BLaER1 (cell line): ENCODE measurements around the gene SAE1.

ENCODE experiments used
- H3K27ac ChIP-seq: shearing (Covaris generic); formaldehyde crosslinking; 2 replicates; pipeline ENCODE4 v1.8.1; 2022
- H3K27me3 ChIP-seq: shearing (Covaris generic); formaldehyde crosslinking; 2 replicates; pipeline ENCODE4 v1.8.1; 2022
- H3K36me3 ChIP-seq: shearing (Covaris generic); formaldehyde crosslinking; 2 replicates; pipeline ENCODE4 v1.8.1; 2022
- H3K4me1 ChIP-seq: shearing (Covaris generic); formaldehyde crosslinking; 2 replicates; pipeline ENCODE4 v1.8.1; 2022
- H3K4me2 ChIP-seq: shearing (Covaris generic); formaldehyde crosslinking; 2 replicates; pipeline ENCODE4 v1.8.1; 2022
- H3K4me3 ChIP-seq: shearing (Covaris generic); formaldehyde crosslinking; 2 replicates; pipeline ENCODE4 v1.8.1; 2022
- H3K9ac ChIP-seq: shearing (Covaris generic); formaldehyde crosslinking; 2 replicates; pipeline ENCODE4 v1.8.1; 2022
- H3K9me3 ChIP-seq: shearing (Covaris generic); formaldehyde crosslinking; 2 replicates; pipeline ENCODE4 v1.8.1; 2022
- H4K20me1 ChIP-seq: shearing (Covaris generic); formaldehyde crosslinking; 2 replicates; pipeline ENCODE4 v1.8.1; 2022
- Cebpa-rat ChIP-seq: shearing (Covaris generic); IDR thresholded peaks from 2 replicates; pipeline ENCODE4 v1.8.1; 2022

Gene SAE1

DNA sequence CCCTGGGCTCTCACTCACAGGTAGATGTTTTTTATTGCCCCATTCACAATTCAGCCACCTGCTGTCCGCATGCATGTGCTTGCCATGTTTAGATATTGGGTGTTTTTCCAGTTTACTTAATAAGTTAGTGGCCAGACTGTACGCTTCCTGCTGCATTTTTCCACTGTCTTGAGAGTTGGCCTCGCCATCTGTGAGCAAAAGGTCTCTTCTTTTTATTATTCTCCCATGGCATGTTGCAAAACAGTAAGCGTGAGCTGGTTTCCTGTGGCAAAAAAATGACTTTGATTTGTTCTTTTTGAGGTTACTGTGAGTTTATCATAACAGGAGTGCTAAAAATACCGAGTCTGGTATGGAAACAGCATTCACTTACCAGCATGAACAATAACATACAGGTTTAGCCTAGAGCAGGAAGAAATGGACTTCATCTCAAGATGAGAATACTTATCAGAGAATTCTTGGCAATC lies 46.0 kb downstream of the SAE1 start:
- no peak for TF ChIP-seq Cebpa-rat
- Histone ChIP-seq H3K9me3 (no peaks in the 10 kb centered on the region), H3K4me2 (peak overlapping the region; percentile 83), H3K4me1 (peaks cover 39% of the 10 kb centered on the region), H3K27me3 (no peaks in the 10 kb centered on the region), H3K9ac (peak overlapping the region; percentile 30; the same call in 1 of the 2 replicates), H3K4me3 (no peak overlapping the region), H3K36me3 (peaks cover 97% of the 10 kb centered on the region), H3K27ac (peak overlapping the region; percentile 60), H4K20me1 (peaks cover 56% of the 10 kb centered on the region)

- no peak overlapping the region for H3K27ac ChIP-seq
These were observed 49.1 kb downstream of the SAE1 start for GRCh38 chr19:47179653-47180310.

GRCh38 chr19:47183601-47184000 lies 53.0 kb downstream of the SAE1 start:
- H3K9me3 ChIP-seq, result no peaks in the 10 kb centered on the region
- no peak overlapping the region for H3K27ac ChIP-seq
- no peaks in the 10 kb centered on the region for H3K27me3 ChIP-seq
- no peak overlapping the region for H3K4me2 ChIP-seq
- no peak overlapping the region for H3K4me3 ChIP-seq
- TF ChIP-seq Cebpa-rat, result no peak
- H3K9ac ChIP-seq, result no peak overlapping the region
- H3K4me1 ChIP-seq, result peaks cover 20% of the 10 kb centered on the region
- peaks cover 99% of the 10 kb centered on the region for H3K36me3 ChIP-seq
- H4K20me1 ChIP-seq, result peaks cover 54% of the 10 kb centered on the region

More at GRCh38 chr19:47179653-47180310, 49.1 kb downstream of the SAE1 start:
- Histone ChIP-seq H3K4me2 (no peak overlapping the region), H3K4me3 (no peak overlapping the region), H3K9me3 (no peaks in the 10 kb centered on the region), H3K9ac (no peak overlapping the region), H3K36me3 (peaks cover 97% of the 10 kb centered on the region), H3K4me1 (peaks cover 38% of the 10 kb centered on the region), H3K27me3 (no peaks in the 10 kb centered on the region), H4K20me1 (peaks cover 70% of the 10 kb centered on the region)
- no peak for TF ChIP-seq Cebpa-rat

- Histone ChIP-seq H3K36me3 (peaks cover 99% of the 10 kb centered on the region), H3K27me3 (no peaks in the 10 kb centered on the region), H3K9ac (peak overlapping the region; percentile 16; the same call in 1 of the 2 replicates), H3K4me3 (no peak overlapping the region), H3K4me1 (peaks cover 35% of the 10 kb centered on the region), H4K20me1 (peaks cover 61% of the 10 kb centered on the region), H3K4me2 (peak overlapping the region; percentile 6; the same call in 1 of the 2 replicates), H3K9me3 (no peaks in the 10 kb centered on the region), H3K27ac (peak overlapping the region; percentile 50; the same call in 1 of the 2 replicates)
- TF ChIP-seq Cebpa-rat, result no peak
These were observed 56.1 kb downstream of the SAE1 start for GRCh38 chr19:47186446-47187334.

- no peak for TF ChIP-seq Cebpa-rat
- Histone ChIP-seq H3K36me3 (peaks cover 97% of the 10 kb centered on the region), H3K9me3 (no peaks in the 10 kb centered on the region), H3K4me3 (no peak overlapping the region), H3K4me2 (no peak overlapping the region), H3K27ac (0 out of 2 replicates have a peak overlapping the region, but pooled peaks have one; percentile 50), H3K4me1 (peaks cover 36% of the 10 kb centered on the region), H3K27me3 (no peaks in the 10 kb centered on the region), H3K9ac (no peak overlapping the region), H4K20me1 (peaks cover 55% of the 10 kb centered on the region)
These were observed 56.7 kb downstream of the SAE1 start for GRCh38 chr19:47187335-47187655.

DNA sequence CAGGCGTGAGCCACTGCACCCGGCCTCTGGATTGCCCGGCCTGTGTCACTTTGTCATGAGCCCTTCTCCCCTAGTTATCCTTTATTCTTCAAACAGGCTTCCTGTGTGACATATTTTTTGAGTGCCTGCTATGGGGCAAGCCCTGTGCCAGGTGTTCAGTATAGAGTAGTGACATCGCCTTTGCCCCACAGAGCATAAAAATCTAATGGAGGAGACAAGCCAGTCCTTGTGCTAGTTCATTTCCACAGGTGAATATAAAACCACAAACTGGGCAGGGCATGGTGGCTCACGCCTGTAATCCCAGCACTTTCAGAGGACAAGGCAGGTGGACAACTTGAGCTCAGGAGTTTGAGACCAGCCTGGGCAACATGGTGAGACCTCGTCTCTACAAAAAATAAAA lies 57.2 kb downstream of the SAE1 start:
- Histone ChIP-seq H3K36me3 (peaks cover 94% of the 10 kb centered on the region), H3K4me3 (no peak overlapping the region), H3K9me3 (no peaks in the 10 kb centered on the region), H3K9ac (no peak overlapping the region), H3K27me3 (no peaks in the 10 kb centered on the region), H3K27ac (no peak overlapping the region), H3K4me1 (peaks cover 36% of the 10 kb centered on the region), H3K4me2 (no peak overlapping the region), H4K20me1 (peaks cover 51% of the 10 kb centered on the region)
- TF ChIP-seq Cebpa-rat, result no peak

GRCh38 chr19:47188507-47189033 lies 57.9 kb downstream of the SAE1 start:
- Histone ChIP-seq H3K36me3 (peaks cover 91% of the 10 kb centered on the region), H3K27me3 (no peaks in the 10 kb centered on the region), H3K9me3 (no peaks in the 10 kb centered on the region), H3K27ac (no peak overlapping the region), H3K9ac (0 out of 2 replicates have a peak overlapping the region, but pooled peaks have one; percentile 22), H3K4me3 (no peak overlapping the region), H4K20me1 (peaks cover 49% of the 10 kb centered on the region), H3K4me1 (peaks cover 36% of the 10 kb centered on the region), H3K4me2 (no peak overlapping the region)
- TF ChIP-seq Cebpa-rat, result no peak

DNA sequence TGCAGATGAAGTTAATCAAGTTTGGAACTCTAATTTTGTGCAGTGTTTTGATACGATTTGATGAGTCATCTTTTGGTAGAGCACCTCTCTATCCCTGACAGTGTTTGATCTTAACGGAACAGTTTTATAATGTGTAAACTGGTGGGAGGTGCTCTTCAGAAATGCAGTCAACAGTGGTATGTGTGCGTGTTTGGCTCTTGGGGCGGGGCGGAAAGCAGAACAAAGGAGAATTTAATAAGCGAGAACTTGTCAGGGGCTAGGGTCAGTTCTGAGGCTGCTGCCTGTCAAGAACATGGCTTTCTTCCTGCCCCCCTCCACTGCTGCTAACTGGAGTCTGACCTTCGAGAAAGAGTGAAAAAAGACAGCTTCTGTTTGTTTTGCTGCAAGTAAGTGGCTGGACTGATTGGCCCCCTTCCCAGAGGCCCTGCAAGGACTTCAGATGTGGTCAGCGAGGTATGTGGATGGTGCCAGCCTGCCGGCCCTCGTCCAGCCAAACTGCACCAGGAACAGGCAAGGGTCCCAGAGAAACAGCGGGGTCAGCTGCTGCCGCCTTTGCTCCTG lies 59.6 kb downstream of the SAE1 start:
- peak overlapping the region; percentile 26; the same call in 1 of the 2 replicates for H3K27ac ChIP-seq
- no peak overlapping the region for H3K9ac ChIP-seq
- H3K36me3 ChIP-seq, result peaks cover 91% of the 10 kb centered on the region
- no peaks in the 10 kb centered on the region for H3K27me3 ChIP-seq
- peaks cover 57% of the 10 kb centered on the region for H4K20me1 ChIP-seq
- TF ChIP-seq Cebpa-rat, result no peak
- no peaks in the 10 kb centered on the region for H3K9me3 ChIP-seq
- peaks cover 36% of the 10 kb centered on the region for H3K4me1 ChIP-seq
- no peak overlapping the region for H3K4me2 ChIP-seq
- H3K4me3 ChIP-seq, result no peak overlapping the region

- no peaks in the 10 kb centered on the region for H3K27me3 ChIP-seq
- H3K9me3 ChIP-seq, result no peaks in the 10 kb centered on the region
- no peak overlapping the region for H3K9ac ChIP-seq
- H3K4me3 ChIP-seq, result no peak overlapping the region
- TF ChIP-seq Cebpa-rat, result no peak
- peaks cover 13% of the 10 kb centered on the region for H3K4me1 ChIP-seq
- peaks cover 88% of the 10 kb centered on the region for H3K36me3 ChIP-seq
- H3K4me2 ChIP-seq, result no peak overlapping the region
- no peak overlapping the region for H3K27ac ChIP-seq
- peaks cover 33% of the 10 kb centered on the region for H4K20me1 ChIP-seq
These were observed 64.8 kb downstream of the SAE1 start for GRCh38 chr19:47195434-47195833.
